ENCODE results near the gene NES.

Gene NES

DNA sequence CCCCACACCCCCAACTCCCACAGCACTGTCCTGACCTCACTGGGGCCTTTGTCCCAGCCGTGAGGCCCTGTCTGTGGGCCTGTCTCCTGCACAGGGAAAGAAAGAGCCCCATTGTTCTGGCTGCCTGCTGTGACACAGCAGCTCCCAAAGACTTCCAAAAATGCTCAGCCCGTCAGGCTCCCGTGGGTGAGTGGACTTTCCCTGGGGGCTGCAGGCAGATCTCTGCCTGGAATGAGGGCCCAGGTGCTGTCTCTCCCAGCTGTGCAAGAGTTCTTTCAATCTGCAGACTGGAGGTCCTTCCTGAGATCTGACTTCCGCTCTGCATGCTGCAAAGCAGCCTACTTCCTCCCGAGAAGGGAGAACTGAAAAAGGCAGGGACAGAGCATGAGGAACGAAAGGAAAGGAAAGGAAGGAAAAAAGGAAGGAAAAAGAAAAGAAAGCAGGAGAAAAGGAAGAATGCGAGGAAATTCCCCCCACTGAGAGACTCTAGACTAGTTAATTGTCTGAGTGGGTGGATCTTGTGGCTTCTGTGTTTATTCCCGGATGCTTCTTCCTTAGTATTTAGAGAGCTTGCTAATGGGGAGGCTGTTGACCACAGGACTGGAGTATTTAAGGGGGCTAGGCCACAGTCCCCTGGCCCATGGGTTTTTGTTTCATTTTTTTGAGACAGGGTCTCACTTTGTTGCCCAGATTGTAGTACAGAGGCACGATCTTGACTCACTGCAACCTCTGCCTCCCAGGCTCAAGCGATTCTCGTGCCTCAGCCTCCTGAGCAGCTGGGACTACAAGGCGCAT, 15.0 kb downstream of the NES start:
- DNase-seq (ENCODE audit: low read depth), result peak; percentile 28
- TF ChIP-seq, protein P1, sequence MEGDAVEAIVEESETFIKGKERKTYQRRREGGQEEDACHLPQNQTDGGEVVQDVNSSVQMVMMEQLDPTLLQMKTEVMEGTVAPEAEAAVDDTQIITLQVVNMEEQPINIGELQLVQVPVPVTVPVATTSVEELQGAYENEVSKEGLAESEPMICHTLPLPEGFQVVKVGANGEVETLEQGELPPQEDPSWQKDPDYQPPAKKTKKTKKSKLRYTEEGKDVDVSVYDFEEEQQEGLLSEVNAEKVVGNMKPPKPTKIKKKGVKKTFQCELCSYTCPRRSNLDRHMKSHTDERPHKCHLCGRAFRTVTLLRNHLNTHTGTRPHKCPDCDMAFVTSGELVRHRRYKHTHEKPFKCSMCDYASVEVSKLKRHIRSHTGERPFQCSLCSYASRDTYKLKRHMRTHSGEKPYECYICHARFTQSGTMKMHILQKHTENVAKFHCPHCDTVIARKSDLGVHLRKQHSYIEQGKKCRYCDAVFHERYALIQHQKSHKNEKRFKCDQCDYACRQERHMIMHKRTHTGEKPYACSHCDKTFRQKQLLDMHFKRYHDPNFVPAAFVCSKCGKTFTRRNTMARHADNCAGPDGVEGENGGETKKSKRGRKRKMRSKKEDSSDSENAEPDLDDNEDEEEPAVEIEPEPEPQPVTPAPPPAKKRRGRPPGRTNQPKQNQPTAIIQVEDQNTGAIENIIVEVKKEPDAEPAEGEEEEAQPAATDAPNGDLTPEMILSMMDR (conservative IDR thresholded peaks at IDR 0.05; ENCODE audit: low read depth, low read length), result no peak
- H3K4me3 ChIP-seq (ENCODE audit: low read depth, low read length), result no peak overlapping the region

DNA sequence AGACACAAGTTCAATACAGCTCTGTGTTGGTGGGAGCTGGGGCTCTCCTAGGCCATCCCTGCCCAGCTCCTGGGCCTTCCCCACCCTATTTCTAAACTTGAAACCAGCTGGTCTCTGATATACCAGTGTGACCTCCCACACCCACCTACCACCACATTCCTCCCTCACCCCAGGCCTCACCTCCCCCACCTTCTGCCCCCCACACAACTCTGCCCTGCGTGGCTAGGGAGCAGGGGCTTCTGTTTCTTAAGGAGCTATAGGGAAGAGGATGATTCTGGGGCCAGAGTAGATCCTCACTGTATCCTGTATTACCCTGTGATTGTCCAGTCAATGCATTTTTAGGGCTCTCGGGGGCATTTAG, 16.5 kb downstream of the NES start:
- no peak overlapping the region for H3K4me3 ChIP-seq (ENCODE audit: low read depth, low read length)
- DNase-seq (ENCODE audit: low read depth), result no peak
- TF ChIP-seq, protein P1 (conservative IDR thresholded peaks at IDR 0.05; ENCODE audit: low read depth, low read length), result no peak

DNA sequence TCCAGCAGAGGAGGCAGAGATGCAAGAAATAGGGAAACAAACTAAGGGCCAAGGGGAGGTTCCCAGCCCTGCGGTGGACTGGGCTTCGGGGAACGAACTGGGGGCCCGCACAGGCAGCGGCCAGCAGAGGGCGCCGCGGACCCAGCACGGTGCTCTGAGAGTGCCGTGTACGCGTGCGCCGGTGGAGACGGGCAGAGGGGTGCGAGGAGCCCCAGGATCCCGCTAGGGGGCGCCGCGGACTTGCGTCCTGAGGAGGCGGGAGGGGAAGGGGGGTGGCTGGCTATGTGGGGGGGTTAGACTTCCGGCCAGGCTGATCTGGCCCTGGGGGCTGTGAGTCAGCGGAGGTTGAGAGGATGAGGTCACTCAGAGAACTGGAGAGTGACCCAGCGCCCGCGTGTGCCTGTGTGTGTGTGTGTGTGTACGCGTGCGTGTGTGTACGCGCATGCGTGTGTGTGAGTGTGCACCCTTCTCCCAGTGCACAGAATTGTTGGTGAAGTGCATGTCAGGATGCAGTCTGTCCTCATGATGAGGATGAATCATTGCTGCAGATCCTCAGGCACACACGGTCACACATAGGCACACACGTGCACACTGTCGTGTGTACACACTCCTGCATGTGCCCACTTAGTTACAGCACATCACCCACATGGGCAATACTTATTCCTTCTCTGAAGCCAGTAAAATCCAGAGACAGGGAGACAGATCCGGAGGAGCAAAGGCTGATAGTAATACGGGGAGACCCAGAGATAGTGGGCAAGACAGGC, 17.0 kb downstream of the NES start:
- peak; percentile 97 for DNase-seq (ENCODE audit: low read depth)
- H3K4me3 ChIP-seq (ENCODE audit: low read depth, low read length), result peak overlapping the region; percentile 9
- TF ChIP-seq, protein P1 (conservative IDR thresholded peaks at IDR 0.05; ENCODE audit: low read depth, low read length), result peak; percentile 90

DNA sequence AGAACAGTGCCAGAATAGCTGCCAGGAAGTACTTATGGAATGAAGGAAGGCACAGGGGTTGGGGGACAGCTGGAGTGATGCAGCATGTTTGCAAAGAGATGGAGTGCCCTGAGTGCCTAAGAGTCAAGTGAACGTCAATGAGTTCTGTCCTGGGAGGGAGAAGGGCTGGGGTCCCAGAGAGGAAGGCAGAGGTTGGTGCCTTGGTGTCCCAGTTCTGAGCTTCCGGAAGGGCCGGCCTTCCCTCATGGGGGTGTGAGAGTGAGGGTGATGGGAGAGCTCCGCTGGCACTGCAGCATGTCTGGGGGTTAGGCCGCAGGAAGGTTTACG, 17.6 kb downstream of the NES start:
- TF ChIP-seq, protein P1 (conservative IDR thresholded peaks at IDR 0.05; ENCODE audit: low read depth, low read length), result no peak
- DNase-seq (ENCODE audit: low read depth), result no peak
- H3K4me3 ChIP-seq (ENCODE audit: low read depth, low read length), result no peak overlapping the region

DNA sequence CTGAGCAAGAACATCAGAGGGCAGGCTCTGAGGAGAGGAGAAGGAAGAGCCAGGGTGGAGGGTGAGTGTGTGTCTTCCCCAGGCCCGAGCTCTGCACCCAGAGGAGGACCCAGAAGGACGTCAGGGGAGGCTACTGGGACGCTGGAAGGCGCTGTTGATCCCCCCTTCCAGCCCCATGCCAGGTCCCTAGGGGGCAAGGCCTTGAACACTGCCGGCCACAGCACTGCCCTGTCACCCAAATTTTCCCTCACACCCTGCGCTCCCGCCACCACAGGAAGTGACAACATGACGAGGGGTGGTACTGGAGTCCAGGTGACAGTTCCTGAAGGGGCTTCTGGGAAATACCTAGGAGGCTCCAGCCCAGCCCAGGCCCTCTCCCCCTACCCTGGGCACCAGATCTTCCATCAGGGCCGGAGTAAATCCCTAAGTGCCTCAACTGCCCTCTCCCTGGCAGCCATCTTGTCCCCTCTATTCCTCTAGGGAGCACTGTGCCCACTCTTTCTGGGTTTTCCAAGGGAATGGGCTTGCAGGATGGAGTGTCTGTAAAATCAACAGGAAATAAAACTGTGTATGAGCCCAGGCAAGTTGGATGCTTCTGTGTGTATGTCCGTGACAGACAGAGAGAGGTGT, 18.1 kb downstream of the NES start:
- TF ChIP-seq, protein P1 (conservative IDR thresholded peaks at IDR 0.05; ENCODE audit: low read depth, low read length), result no peak
- DNase-seq (ENCODE audit: low read depth), result no peak
- H3K4me3 ChIP-seq (ENCODE audit: low read depth, low read length), result no peak overlapping the region

DNA sequence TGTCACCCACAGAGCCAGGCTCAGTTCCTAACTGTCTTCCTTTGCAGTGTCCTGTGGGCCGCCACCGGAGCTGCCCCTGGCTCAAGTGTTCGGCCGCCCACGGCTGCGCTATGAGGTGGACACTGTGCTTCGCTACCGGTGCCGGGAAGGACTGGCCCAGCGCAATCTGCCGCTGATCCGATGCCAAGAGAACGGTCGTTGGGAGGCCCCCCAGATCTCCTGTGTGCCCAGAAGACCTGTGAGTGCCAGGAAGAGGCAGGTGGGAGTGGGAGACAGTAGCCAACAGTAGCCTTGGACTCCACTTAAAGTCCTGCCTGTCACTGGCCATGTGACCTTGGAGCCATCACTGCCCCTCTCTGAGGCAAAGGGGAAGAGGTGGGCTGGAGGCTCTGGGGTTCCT, 18.7 kb downstream of the NES start:
- no peak for DNase-seq (ENCODE audit: low read depth)
- no peak overlapping the region for H3K4me3 ChIP-seq (ENCODE audit: low read depth, low read length)
- TF ChIP-seq, protein P1 (conservative IDR thresholded peaks at IDR 0.05; ENCODE audit: low read depth, low read length), result no peak
